Stimulated activated CD8-positive, alpha-beta memory T cell treated with anti-CD3 and anti-CD28 coated beads, Interleukin-2, amount 100 ng/mL, for 48 hours (primary cell): Measurements from ENCODE around the gene SLC36A1.

ENCODE experiments used
- DNase-seq, 2 donors: peaks; one replicate each; pipeline ENCODE4 v3.0.0-alpha.2; 2020; ENCODE audit warnings: low read depth in 2 of 2

The SLC36A1 gene

DNA sequence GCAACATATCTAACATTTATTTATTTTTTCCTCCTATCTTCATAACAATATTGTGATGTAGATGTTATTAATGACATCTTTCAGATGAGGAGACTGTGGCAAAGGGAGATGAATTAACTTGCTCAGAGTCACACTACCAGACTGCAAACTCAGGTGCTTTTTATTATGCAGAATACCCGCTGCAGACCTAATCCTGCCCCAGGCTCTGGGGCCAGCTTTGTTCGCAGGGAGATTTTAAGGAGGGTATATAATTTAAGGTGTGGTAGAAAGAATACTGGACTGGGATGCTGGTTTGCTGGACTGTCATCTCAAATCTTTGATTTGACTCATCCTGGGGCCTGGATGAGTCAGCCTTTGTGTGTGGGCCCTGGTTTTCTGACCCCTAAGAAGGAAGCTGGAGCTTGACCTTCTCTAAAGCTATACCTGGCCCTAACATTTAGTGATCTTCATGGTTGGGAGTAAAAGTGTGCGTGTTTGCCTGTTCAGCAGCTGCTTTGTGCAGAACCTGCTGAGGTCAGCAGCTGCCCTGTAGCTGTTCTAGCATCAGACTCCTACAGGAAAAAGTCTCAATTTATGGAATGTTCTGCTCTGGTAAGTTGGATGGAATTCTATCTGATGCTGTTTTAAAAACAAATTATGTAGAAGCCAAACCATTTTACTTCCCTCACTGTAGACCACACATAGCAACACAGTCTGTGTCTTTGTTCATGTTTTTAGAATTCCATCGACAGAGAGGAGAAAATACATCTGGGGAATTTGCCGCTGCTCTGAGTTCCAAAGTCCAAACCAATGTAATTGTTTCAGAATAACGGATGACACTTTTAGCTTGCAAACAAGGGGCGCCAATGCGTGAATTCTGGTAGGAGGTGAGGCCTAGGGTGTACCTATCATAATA, 4.5 kb downstream of the SLC36A1 start:
- no peak for DNase-seq

DNA sequence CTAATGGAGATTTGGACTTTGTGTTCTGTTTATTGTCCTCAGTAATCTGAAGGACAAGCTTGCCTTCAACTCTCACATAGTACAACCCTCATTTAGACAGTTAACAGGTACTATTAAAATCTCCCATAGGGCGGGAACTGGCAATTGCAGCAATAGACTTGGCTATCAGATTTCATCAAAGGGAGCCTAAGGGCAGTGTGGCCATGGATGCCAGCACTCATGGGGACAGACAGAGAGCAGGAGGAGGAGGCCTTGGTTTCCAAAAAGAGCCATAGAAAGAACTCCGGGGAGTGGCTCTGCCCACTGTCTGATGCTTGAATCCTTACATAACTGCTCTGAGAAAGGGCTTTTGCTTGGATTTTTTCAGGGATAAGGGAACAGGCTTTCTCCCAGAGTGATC, 6.8 kb downstream of the SLC36A1 start:
- DNase-seq: no peak

DNA sequence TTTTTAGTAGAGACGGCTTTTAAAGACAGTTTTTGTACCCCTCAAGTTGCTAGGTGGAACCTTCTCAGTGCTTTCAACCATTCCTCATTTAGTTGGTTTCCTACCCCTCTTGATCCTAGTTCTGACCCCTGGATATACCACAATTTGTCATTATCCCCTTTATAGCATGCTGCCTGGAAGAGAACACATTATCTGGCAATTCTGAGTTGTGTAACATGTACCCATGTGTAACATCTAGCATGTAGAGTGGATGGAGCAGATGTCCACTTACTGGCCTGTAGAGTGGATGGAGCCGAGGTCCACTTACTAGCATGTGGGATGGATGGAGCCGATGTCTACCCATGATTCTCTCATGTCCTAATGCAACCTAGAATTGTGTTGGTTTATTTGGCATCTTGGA, 7.5 kb downstream of the SLC36A1 start:
- DNase-seq: no peak

DNA sequence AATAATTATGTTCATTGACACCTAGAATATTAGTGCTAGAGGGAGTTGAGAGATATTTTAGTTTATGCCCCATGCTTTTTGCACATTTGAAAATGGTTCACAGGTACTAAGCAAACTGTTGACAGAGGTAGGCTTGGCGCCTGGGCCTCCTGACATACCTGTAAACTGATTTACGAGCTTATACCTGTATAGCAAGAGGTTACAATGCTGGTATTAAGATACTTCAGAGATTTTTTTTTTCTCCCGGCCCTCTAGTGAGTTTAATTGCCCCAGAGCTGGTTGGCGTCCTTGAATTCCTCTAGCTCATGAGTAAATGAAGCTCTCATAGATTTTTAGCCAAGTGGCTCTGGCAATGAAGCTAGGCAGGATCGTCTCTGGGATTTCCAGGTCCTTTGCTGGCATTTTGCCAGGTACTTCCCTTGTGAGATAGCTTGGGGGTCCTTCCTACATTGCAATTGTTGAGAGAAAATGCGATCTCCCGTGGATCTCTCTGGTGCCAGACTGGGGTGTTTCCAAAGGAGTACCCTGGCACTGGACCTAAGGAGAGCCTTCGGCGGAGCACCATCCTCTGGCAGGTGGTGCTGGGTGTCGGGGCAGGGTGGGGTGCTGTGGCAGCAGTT, 9.0 kb downstream of the SLC36A1 start:
- DNase-seq: no peak

DNA sequence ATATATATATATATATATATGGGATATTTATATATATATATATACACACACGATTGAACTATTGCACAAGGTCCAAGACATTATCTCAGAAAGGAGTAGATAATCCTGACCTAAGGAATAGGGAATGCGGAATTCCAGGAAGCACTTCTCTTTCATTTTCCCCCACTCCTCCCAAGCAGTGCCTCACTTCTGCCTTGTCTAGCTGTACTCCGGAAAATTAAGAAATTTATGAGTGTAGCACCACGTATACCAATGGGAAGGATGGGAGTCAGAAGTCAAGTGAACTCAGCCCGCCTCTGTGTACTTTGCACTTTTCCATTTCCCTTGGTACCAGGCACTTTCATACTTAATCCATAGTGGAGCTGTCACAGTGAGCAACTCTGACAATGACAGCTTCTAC, 10.9 kb downstream of the SLC36A1 start:
- no peak for DNase-seq

DNA sequence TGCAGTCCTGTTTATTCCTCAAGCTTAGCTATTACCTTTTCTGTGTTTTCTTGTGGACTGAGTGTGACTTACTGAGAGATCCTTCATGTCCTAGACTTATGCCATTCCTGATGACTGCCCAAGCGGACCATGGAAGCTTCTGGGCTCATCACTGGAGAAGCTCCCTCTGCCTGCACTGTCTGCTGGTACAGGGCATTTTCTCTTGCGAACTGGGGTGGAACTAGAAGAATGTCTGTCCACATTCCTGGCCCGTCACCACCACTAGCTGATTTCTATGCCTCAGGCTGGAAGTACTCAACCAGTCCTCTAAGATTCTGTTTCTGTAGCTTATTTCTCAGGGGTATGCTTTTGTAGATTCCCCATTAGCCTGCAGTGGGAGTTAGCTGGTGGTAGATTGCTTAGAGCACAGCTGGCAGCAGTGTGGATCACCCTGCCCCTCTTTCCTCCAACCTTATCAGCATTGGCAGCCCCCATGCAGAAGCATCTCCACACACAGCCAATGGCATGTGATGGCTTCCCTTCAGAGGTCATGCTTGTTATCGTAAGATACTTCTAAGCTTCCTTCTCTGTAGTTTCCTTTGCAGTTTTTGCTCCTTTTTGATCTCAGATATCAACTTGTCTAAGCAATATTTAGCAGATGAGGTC, 12.4 kb downstream of the SLC36A1 start:
- DNase-seq: no peak

DNA sequence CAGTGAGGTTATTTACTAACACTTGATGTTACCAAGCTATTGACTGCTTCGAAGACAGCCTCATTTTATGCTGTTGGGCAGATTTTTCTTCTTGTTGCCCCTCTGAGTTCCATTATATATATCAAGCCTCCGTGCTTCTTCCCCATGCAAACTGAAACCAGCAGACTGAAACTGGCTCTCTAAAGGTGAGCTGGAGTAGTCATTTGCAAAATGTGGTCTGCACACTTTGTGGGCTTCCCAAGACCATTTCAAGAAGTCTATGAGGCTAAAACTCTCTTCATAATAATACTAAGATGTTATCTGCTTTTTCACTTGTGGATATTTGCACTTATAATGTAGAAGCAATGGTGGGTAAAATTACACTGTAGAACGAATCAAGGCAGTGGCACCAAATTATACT, 13.9 kb downstream of the SLC36A1 start:
- DNase-seq: no peak

DNA sequence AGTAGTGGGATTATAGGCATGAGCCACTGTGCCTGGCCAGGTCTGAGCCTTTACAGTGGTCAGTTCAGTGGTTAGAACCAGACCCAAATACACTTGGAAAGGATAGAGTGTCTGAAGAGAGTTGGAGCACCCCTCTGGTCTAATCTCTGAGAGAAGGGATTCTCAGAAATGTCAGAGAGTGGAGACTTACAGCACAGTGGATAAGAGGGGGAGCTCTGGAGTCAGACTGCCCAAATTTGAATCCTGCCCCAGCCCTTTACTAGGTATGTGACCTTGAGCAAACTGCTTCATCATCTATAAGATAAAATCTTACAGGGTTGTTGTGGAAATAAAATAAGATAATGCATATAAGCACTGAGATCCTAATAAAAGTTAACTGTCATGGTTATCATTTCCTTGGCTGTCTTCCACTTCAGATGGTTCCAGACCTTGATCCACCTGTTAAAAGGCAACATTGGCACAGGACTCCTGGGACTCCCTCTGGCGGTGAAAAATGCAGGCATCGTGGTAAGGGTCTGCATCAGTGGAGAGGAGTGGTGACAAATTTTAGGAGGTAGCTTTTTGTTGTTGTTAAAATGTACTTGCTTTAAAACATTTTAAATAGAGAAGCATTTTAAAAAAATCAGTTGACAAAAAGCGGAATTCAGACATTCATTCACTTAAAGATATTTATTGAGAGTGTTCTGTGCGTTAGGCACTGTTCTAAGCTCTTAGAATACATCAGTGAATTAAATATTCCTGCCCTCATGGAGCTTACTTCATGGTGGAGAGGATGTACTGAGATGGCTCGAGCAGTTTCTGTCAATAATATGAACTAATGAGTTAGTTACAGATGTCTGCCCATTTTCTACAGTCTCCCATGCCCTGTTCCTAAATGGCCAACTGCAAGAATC, 16.0 kb downstream of the SLC36A1 start:
- DNase-seq: no peak

DNA sequence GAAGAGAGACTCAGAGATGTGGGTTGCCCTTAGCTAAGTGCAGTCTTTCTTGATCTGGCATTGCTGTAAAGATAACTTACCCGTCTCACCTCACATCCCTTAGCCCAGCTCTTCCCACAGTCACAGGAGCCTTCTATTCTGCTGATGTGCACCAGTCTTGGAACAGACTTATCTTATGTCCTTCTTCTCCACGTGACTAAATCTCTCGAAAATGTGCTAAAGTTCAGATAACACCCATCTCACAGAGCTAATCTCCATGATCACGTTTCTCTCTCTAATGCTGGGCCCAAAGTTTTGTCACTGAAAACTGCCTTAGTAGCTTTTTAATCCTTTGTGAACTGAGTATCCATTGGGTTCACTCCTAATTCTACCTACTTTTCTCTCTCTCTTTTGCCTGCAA, 16.7 kb downstream of the SLC36A1 start:
- no peak for DNase-seq

DNA sequence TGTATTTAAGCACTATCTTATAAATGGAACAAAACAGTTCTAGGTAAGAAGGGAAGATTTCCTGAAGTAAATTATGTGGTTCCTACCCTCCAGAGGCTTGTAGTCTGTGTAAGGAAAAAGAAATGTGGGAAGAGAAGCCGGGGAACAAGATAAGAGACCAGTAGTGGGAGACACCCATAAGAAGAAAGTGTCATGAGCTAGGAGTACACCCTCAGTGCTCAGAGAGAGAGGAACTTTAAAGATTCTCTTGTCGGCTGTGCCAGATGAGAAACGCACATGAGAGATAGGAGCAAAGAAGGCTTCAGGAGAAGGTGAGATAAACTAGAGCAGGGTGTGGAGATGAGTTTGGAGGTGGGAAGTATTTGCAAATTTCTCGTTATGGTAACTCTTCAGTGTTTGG, 18.1 kb downstream of the SLC36A1 start:
- DNase-seq: no peak

DNA sequence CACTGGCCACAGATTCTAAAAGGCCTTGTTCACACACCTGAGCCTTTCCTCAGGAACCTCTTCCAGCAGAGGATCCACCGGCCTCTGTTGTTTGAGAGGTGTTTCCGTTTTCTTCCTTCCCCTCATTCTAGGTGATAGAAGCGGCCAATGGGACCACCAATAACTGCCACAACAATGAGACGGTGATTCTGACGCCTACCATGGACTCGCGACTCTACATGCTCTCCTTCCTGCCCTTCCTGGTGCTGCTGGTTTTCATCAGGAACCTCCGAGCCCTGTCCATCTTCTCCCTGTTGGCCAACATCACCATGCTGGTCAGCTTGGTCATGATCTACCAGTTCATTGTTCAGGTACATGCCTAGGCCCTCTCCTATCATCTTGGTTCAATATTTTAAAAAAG, 20.2 kb downstream of the SLC36A1 start:
- no peak for DNase-seq

DNA sequence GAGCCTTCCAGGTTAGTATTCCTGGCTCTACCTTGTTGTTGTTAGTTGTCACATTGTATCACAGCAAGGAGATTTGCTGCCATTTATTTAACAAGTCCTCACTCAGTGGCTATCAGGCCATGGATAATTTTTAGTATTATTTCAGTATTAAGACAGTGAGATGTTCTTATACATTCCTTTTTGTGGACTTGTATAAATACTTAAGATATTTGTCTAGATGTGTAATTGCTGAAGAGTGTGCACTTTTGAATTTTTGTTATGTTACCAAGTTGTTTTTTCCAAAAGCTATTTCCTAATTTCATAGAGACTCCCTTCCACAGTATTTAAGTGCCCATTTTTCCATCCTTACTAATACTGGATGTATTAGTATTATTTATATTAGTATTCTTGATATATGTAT, 22.0 kb downstream of the SLC36A1 start:
- DNase-seq: no peak

DNA sequence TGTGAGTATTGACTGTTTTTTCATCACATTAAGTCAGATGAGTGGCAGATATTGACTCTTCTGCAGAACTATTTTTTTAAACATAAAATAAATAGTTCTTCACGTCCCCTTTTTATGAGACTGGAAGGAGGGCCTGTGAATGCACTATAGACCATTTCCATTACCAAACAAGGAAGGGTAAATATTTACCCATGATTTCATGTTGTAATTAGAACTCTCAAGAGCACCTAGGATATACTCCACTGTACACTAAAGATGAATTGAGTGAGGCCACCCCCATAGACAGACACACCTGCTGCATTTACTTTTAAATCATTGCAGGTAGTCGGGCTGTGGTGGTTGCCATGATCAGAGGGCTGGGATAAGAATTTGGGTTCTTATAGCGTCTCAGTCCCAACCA, 22.6 kb downstream of the SLC36A1 start:
- no peak for DNase-seq

DNA sequence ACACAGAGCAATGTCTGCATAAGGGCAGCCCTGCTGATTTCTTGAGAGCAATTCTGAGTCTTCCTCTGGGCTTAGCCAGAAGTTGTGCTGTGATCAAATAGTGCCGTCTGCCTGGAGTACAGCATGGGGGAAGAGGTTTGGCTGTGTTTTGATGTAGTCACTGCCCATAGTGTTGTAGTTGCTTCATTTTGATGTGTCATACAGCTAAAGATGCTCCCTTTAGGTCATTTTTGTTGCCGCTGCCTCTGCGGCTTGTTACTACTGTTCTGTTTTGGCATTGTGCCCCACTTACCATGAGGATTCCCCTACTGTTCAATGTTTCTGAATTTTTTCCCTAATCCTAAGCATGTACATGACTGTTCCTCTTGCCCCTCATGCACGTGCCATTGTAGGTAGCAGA, 23.0 kb downstream of the SLC36A1 start:
- DNase-seq: no peak

DNA sequence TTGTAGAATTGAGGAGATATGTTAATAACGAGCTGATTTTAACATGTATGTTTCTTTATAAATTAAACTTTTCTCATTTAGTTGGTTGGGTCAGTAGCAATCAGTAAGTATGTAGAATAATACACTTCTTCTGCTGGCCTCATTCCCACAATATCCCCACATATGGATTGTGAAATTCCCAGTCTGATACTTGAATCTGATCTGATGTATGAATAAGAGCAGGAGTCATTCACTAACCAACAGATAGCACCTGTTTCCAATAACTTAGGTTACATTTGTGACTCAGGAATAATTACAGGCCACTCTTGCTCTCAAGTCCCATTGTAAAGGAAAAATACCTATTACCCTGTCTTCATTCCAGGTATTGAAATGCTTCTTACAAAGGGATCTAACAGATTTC, 23.9 kb downstream of the SLC36A1 start:
- no peak for DNase-seq

DNA sequence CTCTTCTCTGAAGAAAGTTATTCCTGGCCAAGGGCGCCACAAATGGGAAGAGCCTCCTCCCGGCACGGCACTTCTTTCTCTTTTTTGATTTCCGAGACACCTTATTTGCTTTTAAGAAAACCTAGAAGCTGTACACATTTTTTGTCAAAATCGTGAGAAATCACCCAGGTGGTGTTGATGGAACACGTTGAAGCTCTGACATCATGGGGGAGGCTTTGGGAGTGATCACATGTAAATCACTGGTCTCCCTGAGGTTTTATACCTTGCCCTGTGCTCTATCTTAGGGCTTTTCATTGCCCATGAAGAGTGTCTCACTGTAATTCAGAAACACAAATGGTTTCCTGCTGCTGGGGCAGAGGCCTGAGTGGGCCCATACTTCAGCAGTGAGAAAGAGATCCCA, 27.4 kb downstream of the SLC36A1 start:
- DNase-seq: no peak

DNA sequence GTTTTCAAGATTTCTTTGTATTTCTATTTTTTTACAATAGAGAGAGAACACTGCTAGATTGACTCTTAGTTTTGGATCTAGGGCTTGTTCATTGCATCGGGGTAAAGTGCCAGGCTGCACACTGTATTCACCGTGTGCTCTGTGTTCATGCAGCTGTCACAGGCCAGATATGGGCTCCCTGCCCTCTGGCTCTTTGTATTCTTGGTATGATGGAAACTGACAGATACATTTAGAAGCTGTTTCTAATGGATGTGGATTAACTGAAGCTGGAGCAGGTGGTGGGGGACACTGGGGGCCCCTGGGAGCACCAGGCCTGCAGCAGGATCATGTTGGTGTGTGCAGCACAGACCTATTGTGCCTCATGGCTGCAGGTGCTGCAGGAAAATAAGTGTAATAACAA, 28.0 kb downstream of the SLC36A1 start:
- no peak for DNase-seq

DNA sequence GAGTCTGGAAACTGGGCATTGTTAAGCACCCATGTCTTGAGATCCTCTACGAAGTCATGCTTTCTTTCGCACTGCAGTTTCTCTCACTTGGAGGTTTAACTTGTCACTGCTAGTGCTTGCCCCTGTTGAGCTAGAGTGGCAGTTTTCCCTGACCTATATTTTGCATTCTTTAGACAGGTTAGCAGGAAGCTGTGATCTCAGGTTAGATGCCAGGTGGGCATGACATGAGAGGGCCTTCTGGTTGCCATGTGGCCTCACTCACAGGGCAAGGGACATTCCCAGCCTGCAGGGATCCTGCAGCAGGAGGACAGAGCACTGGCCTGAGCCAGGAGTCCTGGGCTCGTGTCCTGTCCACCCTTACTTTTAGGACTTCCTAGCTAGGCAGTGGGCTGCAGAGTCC, 28.6 kb downstream of the SLC36A1 start:
- DNase-seq: no peak

DNA sequence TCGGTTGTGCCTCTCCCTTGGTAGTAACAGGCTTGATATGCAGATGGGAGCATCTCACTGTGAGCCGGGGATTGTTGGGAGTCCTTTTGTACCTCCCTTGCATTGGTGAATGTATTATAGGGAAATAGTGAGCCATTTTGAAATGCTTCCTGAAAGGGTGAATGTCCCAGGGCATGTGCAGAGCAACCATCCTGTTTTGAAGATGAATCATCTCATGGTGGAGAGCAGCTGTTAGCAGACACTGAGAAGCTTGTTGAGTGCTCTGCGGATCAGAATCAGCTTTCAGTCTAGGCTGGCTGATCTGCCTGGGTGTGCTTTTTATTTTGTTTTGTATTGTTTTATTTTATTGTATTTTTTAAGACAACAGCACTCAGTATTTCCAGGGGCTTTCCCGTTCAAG, 29.7 kb downstream of the SLC36A1 start:
- no peak for DNase-seq

DNA sequence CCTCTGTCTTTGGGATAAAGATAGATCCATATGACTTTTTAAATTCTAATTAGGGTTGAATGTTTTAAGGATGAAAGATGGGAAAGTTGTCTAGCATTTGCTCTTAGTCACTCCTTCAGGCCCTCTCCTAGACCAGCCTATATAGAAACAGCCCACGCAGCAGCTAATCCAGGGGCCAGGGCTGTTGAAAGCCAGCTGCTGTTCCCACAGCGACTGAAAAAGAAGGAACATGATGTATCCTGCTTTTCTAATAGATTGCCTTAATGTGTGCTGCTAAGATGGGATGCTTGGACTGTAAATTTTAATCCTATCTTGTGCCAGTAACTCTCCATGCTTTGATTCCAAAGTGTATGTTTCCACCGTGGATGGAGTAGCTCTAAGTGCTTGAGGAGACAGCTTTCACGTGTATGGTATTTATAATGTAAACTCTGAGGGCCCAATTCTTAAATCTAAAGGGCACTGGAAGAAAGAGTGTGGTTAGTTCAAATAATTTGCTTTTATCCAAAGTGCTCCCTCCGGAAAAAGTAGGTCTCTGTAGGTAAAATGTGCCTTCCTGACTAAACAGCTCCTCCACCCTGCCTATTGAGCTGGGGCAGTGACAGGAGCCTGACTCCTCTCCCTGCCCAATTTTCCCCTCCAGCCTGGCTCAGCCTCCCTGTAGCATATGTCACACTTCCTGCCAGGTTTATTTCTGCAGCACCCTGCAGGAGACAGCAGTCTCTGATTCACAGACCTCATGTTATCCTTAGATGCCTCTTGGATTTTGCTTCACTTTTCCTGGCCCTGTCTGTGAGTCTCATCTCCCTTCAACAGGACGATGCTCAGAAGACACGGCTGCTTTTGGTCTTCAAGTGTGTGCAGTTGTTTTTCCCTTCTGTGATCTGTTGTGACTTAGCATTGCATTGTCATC, 33.2 kb downstream of the SLC36A1 start:
- no peak for DNase-seq

DNA sequence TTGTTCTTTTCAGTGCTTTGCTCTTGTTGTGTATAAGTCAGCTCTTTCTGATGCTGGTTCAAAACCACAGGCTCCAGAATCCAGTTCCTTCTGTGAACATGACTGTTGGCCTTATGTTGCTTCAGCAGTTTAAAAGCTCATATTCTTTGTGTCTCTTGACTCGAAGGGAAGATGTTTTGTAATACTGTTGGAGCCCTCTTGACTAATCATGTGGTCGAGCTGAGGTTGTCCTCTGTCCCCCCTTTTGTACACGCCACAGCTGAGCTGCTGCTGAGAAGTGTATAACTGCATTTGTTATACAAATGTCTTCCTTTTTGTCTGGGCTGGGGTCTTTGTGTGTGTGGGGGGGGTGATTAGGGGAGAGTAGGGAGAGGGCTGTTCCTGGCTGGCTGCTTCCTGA, 35.8 kb downstream of the SLC36A1 start:
- DNase-seq: no peak
